RWPE2 (cell line): ENCODE results near the gene EIF2AK2.

Experiments
- ATAC-seq: fragments of 200-7000 bp; cut with Tn5 transposase; 3 replicates; pipeline ENCODE4 v1.9.1; 2021; ENCODE audit warnings: low read depth
- DNase-seq: peaks from one replicate; pipeline ENCODE4 v3.0.0-alpha.2; 2020; ENCODE audit warnings: low spot score
- H3K27ac ChIP-seq: fragments of 450-650 bp; 2 replicates; pipeline ENCODE4 v1.5.1; 2017; ENCODE audit warnings: mild to moderate bottlenecking; ENCODE audit not compliant: poor library complexity, severe bottlenecking
- H3K27me3 ChIP-seq: fragments of 250-450 bp; sonication (Bioruptor Pico); 2 replicates; pipeline ENCODE4 v1.5.1; 2021; ENCODE audit warnings: mild to moderate bottlenecking, moderate library complexity; ENCODE audit not compliant: insufficient read depth, poor library complexity, severe bottlenecking
- H3K36me3 ChIP-seq: fragments of 250-450 bp; sonication (Bioruptor Pico); 2 replicates; pipeline ENCODE4 v1.5.1; 2020; ENCODE audit warnings: low read depth, mild to moderate bottlenecking, moderate library complexity
- H3K4me1 ChIP-seq: fragments of 250-450 bp; sonication (Bioruptor Pico); 2 replicates; pipeline ENCODE4 v1.5.1; 2021; ENCODE audit warnings: mild to moderate bottlenecking, moderate library complexity; ENCODE audit not compliant: insufficient read depth, poor library complexity, severe bottlenecking
- H3K4me3 ChIP-seq: fragments of 250-450 bp; sonication (Bioruptor Pico); 2 replicates; pipeline ENCODE4 v1.5.1; 2021; ENCODE audit warnings: mild to moderate bottlenecking, moderate library complexity; ENCODE audit not compliant: severe bottlenecking
- H3K9me3 ChIP-seq: fragments of 250-450 bp; sonication (Bioruptor Pico); 2 replicates; pipeline ENCODE4 v1.5.1; 2021; ENCODE audit warnings: mild to moderate bottlenecking, moderate library complexity; ENCODE audit not compliant: severe bottlenecking
- TF ChIP-seq, protein P1 (sequence below): fragments of 450-650 bp; IDR thresholded peaks from one replicate; pipeline ENCODE4 v1.5.1; 2017; ENCODE audit warnings: mild to moderate bottlenecking, moderate library complexity; ENCODE audit not compliant: poor library complexity, severe bottlenecking

Gene EIF2AK2

GRCh38 chr2:37117566-37117965 is 39.2 kb downstream of the EIF2AK2 start:
- Histone ChIP-seq H3K36me3 (peaks cover 56% of the 10 kb centered on the region), H3K4me1 (no peaks in the 10 kb centered on the region), H3K9me3 (no peaks in the 10 kb centered on the region), H3K27ac (no peak overlapping the region), H3K4me3 (no peak overlapping the region), H3K27me3 (no peaks in the 10 kb centered on the region)
- ATAC-seq (no peak), DNase-seq (no peak)
- TF ChIP-seq, protein P1, sequence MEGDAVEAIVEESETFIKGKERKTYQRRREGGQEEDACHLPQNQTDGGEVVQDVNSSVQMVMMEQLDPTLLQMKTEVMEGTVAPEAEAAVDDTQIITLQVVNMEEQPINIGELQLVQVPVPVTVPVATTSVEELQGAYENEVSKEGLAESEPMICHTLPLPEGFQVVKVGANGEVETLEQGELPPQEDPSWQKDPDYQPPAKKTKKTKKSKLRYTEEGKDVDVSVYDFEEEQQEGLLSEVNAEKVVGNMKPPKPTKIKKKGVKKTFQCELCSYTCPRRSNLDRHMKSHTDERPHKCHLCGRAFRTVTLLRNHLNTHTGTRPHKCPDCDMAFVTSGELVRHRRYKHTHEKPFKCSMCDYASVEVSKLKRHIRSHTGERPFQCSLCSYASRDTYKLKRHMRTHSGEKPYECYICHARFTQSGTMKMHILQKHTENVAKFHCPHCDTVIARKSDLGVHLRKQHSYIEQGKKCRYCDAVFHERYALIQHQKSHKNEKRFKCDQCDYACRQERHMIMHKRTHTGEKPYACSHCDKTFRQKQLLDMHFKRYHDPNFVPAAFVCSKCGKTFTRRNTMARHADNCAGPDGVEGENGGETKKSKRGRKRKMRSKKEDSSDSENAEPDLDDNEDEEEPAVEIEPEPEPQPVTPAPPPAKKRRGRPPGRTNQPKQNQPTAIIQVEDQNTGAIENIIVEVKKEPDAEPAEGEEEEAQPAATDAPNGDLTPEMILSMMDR, result no peak

DNA sequence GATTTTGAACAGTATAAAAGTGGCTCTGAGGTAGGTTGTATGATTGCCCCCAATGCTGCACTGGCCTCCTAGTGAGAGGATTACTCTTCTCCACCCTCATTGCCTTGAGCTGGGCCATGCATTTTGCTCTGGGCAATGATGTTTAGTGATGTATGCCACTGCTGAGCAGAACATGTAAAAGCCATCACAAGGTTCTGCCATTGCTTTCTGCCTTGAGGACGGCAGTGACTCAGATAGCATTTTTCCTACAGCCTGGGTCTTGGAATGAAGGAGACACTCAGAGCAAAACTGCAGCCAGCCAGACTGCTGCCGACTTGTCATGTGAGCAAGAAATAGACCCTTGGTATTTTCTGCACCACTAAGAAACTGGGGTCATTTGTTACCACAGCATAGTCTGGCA is 44.8 kb downstream of the EIF2AK2 start:
- peaks cover 71% of the 10 kb centered on the region for H3K36me3 ChIP-seq

GRCh38 chr2:37110306-37111212 is 46.2 kb downstream of the EIF2AK2 start:
- Histone ChIP-seq H3K4me1 (peaks cover 8% of the 10 kb centered on the region), H3K27ac (peak overlapping the region; percentile 15), H3K27me3 (no peaks in the 10 kb centered on the region), H3K9me3 (no peaks in the 10 kb centered on the region), H3K4me3 (no peak overlapping the region), H3K36me3 (peaks cover 76% of the 10 kb centered on the region)
- peak; percentile 95 for ATAC-seq
- DNase-seq, result no peak
- TF ChIP-seq, protein P1, result no peak

More for the DNA sequence above, 44.8 kb downstream of the EIF2AK2 start:
- Histone ChIP-seq H3K27me3 (no peaks in the 10 kb centered on the region), H3K9me3 (no peaks in the 10 kb centered on the region), H3K4me3 (no peak overlapping the region), H3K4me1 (peaks cover 8% of the 10 kb centered on the region), H3K27ac (no peak overlapping the region)
- TF ChIP-seq, protein P1, result no peak
- DNase-seq (no peak), ATAC-seq (no peak)

DNA sequence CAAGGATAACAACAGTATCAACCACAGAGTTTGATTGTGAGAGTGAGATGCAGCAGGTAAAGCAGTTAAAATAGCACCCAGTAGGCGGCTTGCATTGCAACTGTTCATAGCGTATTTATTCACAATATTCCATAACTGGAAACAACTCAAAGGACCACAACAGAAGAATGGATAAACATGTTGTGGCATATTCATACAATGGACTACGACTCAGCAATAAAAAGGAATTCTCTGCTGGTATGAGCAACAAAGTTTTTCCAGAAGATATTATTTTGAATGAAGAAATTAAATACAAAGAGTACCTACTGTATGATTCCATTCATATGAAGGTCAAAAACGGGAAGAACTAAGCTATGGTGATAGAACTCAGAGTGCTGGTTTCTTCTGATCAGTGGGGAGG is 47.3 kb downstream of the EIF2AK2 start:
- no peak for ATAC-seq
- Histone ChIP-seq H3K4me1 (peaks cover 8% of the 10 kb centered on the region), H3K9me3 (no peaks in the 10 kb centered on the region), H3K27ac (no peak overlapping the region), H3K4me3 (no peak overlapping the region), H3K36me3 (peaks cover 71% of the 10 kb centered on the region), H3K27me3 (no peaks in the 10 kb centered on the region)
- DNase-seq, result no peak
- TF ChIP-seq, protein P1, result no peak

- peaks cover 5% of the 10 kb centered on the region for H3K4me1 ChIP-seq
- H3K36me3 ChIP-seq, result peaks cover 58% of the 10 kb centered on the region
- H3K27ac ChIP-seq, result no peak overlapping the region
- no peak for DNase-seq
- no peak for ATAC-seq
- no peaks in the 10 kb centered on the region for H3K9me3 ChIP-seq
- no peak overlapping the region for H3K4me3 ChIP-seq
- H3K27me3 ChIP-seq, result no peaks in the 10 kb centered on the region
- TF ChIP-seq, protein P1, result no peak
Measured at GRCh38 chr2:37105150-37105549, 51.6 kb downstream of the EIF2AK2 start.
